GM19193 (cell line): ENCODE measurements around the gene TMEM255B.

Experiments
- POLR2A ChIP-seq: IDR thresholded peaks from 4 replicates; pipeline ENCODE4 v1.6.1; 2011; ENCODE audit not compliant: insufficient read depth, insufficient read length; ENCODE audit errors: extremely low read depth

TMEM255B gene

DNA sequence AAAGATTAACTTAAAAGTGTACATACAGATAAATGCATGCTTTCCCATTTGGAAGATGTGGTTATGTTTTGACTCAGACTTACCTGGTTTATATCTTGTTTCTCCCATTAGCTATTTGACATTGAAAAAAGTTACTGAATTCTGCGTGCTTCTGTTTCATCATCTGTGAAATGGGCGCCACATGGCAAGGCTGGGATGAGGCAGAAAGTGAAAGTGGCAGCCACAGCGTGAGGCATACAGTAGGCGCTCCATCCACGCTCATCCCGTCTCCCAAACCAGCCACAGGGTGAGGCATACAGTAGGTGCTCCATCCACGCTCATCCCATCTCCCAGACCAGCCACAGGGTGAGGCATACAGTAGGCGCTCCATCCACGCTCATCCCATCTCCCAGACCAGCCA is 14.0 kb upstream of the TMEM255B start:
- TF ChIP-seq POLR2A, result no peak

- no peak for TF ChIP-seq POLR2A
Measured at GRCh38 chr13:113746143-113746525, 12.9 kb upstream of the TMEM255B start.

GRCh38 chr13:113746671-113747070 is 12.4 kb upstream of the TMEM255B start:
- no peak for TF ChIP-seq POLR2A

DNA sequence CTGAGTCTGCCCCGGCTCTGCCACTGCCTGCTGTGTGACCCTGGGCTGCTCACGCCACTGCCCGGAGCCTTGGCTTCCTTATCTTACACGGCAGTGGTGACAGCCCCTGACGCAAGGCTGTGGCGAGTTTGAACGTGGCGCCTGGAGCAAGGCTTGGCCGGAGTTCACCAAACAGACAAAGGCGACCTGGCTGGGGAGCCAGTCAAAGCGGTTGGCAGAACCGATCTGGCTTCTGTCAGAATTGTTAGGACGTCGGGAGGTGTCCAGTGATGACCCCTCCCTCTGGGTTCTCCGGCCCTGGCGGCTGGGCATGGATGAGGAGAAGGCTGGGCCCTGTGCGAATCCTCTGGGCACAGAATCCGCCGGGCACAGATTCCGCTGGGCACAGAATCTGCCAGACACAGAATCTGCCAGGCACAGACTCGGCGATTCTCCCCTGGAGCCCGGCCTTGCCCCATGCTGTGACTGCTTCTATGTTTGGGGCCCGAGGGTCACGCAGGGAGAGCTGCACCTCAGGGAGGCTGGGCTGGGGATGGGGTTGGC is 11.7 kb upstream of the TMEM255B start:
- no peak for TF ChIP-seq POLR2A

DNA sequence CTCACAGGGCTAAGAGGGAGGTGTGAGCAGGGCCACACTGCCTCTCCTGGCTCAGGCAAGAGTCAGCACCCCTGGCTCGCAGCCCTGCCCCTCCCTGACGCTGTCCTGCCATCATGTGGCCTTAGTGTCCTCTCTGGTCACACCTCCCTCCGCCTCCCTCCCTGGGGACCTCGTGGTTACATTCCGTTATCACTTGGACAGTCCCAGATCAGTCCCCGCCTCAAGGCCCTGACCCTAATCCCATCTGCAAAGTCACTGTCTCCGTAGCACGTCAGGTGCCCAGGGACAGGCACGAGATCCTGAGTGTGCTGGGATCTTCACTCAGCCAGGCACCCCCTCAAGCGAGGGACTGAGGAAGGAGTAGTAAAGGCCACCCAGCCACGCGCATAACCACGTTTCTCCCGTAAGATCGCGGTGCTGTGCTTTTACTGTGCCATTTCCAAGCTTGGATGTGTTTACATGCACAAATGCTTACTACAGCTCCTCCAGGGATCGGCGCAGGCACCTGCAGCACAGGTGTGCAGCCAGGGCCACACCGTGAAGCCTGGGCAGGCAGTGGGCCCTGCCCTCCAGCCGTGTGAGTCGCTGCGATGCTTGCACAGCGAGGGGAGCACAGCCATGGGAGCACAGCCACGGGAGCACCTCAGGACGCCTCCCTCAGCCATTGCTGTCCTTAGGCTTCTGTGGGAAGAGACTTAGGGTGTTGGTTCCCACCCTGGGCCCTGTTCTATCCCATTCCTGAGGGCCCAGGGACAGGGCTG is 10.7 kb upstream of the TMEM255B start:
- no peak for TF ChIP-seq POLR2A

DNA sequence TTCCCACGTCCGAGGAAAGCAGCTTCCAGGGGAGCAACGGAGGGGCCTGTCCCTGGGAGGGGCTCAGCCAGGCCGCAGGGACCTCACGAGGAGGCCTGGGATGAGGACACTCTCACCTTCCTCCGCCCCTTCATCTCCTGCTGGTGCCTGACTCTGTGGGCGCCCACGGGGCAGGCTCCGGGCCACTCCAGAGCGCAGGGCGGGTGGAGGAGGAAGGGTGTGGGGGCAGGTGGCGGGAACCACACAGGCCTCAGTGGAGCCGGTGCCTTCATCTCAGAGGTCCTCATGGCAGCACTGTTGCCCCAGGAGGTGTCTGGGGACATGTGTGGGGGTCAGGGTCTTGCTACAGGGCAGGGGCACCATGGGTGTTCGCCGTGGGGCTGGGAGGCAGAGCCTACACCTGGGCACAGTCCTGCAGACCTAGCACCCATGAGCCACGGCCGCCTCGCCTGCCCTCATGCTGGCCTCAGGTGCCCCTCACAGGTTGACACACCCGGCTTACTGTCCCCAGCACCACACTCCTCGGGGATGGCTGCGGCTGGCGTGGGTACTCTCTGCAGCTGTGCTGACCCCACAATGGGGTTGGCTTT is 10.1 kb upstream of the TMEM255B start:
- TF ChIP-seq POLR2A, result no peak

DNA sequence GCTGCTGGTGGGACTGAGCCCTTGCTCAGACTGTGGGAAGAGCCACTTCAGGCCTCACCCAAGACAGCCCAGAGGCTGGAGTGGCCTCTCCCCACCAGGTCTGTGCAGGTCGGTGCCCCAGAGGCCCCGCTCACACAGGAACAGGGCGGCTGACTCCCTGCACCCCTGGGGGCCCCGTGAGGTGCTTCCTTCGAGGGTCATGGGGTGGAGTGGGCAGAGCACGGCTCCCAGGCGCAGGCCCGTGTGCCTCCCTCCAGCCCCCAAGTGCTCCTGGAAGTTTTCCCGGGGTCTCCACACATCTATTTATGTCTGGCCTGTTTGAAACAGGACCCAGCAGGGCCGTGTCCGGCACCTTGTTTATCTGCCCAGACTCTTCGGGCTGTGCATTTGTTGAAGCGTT is 9.5 kb upstream of the TMEM255B start:
- TF ChIP-seq POLR2A, result no peak

GRCh38 chr13:113749967-113750366 is 9.1 kb upstream of the TMEM255B start:
- TF ChIP-seq POLR2A, result no peak

GRCh38 chr13:113750554-113751399 is 8.2 kb upstream of the TMEM255B start:
- TF ChIP-seq POLR2A, result no peak

DNA sequence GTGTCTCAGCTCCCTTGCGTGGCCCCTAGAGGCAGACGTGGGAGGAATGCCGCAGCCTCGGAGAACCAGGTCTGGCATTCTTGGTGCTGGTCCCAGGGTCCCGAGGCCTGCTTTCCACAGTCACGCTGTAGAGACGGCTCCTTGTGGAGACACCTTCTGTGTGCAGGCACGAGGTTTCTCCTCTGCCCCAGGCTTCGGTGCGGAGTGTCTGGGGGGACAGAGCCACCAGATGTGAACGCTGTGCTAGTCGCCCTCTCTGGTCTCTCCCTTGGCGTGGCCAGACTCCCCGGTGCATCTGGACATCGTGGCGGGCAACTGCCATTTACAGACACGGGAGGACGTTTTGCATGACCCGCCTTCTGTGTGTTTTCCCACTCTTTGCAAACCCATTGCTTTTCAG is 7.5 kb upstream of the TMEM255B start:
- no peak for TF ChIP-seq POLR2A

GRCh38 chr13:113753171-113753570 is 5.9 kb upstream of the TMEM255B start:
- no peak for TF ChIP-seq POLR2A

DNA sequence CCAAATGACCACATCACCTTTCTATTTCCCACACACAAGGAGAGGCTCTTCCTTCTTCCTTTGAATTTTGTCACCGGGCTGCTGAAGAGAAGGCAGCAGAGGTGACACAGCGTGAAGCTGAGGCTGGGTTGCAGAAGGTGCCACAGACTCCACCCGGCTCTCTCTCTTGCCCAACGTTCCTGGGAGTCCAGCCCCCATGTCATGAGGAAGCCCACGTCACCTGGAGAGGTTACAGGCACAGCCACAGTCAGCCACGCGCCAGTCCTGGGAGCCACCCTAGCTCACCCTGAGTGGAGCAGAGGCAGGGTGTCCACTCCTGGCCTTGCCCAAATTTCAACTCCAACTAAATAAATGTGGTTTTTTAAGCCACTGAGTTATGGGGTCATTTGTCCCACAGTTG is 4.8 kb upstream of the TMEM255B start:
- TF ChIP-seq POLR2A, result no peak

GRCh38 chr13:113754691-113755090 is 4.3 kb upstream of the TMEM255B start:
- no peak for TF ChIP-seq POLR2A

GRCh38 chr13:113756441-113757097 is 2.5 kb upstream of the TMEM255B start:
- TF ChIP-seq POLR2A, result no peak
